CD14-positive monocyte (primary cell): ENCODE results near the gene SLC9A9. TPM values are rescaled to one million over a fixed set of nuclear protein-coding genes. Genes with fewer than 3 reads are reported as not detected.

Experiments used
- DNase-seq, 3 donors: peaks; one replicate each; pipeline ENCODE4 v3.0.0-alpha.2; 2011 to 2022
- H2AFZ ChIP-seq: 2 replicates; pipeline ENCODE4 v1.6.0; 2012; ENCODE audit warnings: mild to moderate bottlenecking, low read depth, low read length, inconsistent platforms; ENCODE audit not compliant: insufficient read depth, poor library complexity, severe bottlenecking
- H3K27ac ChIP-seq, 2 donors: 1 replicate in 1 of 2; 2 replicates in 1 of 2; pipeline ENCODE4 v1.5.1; 2012 to 2013; ENCODE audit warnings: low read length in 2 of 2, control low read depth in 1 of 2, inconsistent platforms in 1 of 2, low read depth in 1 of 2, mild to moderate bottlenecking in 1 of 2
- H3K27me3 ChIP-seq, 2 donors: one replicate each; pipeline versions ENCODE4 v1.6.0 to v1.6.1; 2011 to 2013; ENCODE audit warnings: low read length in 2 of 2; ENCODE audit not compliant: control insufficient read depth in 2 of 2, insufficient read depth in 2 of 2
- H3K36me3 ChIP-seq, 2 donors: replicated peaks in 1 of 2; 1 replicate in 1 of 2; 2 replicates in 1 of 2; pipeline versions ENCODE4 v1.5.1 to v1.6.1; 2012 to 2013; ENCODE audit warnings: low read length in 2 of 2, control low read depth in 1 of 2, inconsistent platforms in 1 of 2, mild to moderate bottlenecking in 1 of 2; ENCODE audit not compliant: insufficient read depth in 2 of 2, control insufficient read depth in 1 of 2
- H3K4me1 ChIP-seq, 2 donors: 1 replicate in 1 of 2; 2 replicates in 1 of 2; pipeline versions ENCODE4 v1.5.1 to v1.6.1; 2012 to 2013; ENCODE audit warnings: low read length in 2 of 2, control low read depth in 1 of 2, inconsistent platforms in 1 of 2, mild to moderate bottlenecking in 1 of 2, moderate library complexity in 1 of 2; ENCODE audit not compliant: insufficient read depth in 2 of 2, control insufficient read depth in 1 of 2
- H3K4me2 ChIP-seq: replicated peaks from 2 replicates; pipeline ENCODE3; 2012; ENCODE audit warnings: low read length, moderate library complexity, mild to moderate bottlenecking; ENCODE audit not compliant: poor library complexity, severe bottlenecking; ENCODE audit errors: extremely low read depth
- H3K4me3 ChIP-seq, 3 experiments: fragments of 200-600 bp in 1 of 3; sonication (generic) in 1 of 3; replicated peaks in 1 of 3; 1 replicate in 2 of 3; 2 replicates in 1 of 3; pipeline ENCODE4 v1.5.1; 2011 to 2013; ENCODE audit warnings: low read length in 3 of 3, mild to moderate bottlenecking in 3 of 3, control low read depth in 2 of 3, low read depth in 2 of 3, inconsistent platforms in 1 of 3, moderate library complexity in 1 of 3
- H3K79me2 ChIP-seq: 2 replicates; pipeline ENCODE4 v1.6.0; 2012; ENCODE audit warnings: mild to moderate bottlenecking, control low read depth, inconsistent platforms, low read length, moderate library complexity; ENCODE audit not compliant: insufficient read depth
- H3K9ac ChIP-seq: 2 replicates; pipeline ENCODE4 v1.6.0; 2017; ENCODE audit warnings: low read length, mild to moderate bottlenecking; ENCODE audit not compliant: insufficient read depth, poor library complexity, severe bottlenecking
- H3K9me3 ChIP-seq, 2 donors: replicated peaks in 1 of 2; 1 replicate in 1 of 2; 2 replicates in 1 of 2; pipeline versions ENCODE4 v1.5.1 to v1.6.1; 2012 to 2013; ENCODE audit warnings: low read length in 2 of 2, control low read depth in 1 of 2; ENCODE audit not compliant: control insufficient read depth in 1 of 2, insufficient read depth in 1 of 2
- H4K20me1 ChIP-seq: 2 replicates; pipeline ENCODE4 v1.6.0; 2012; ENCODE audit warnings: mild to moderate bottlenecking, low read length, control low read depth, moderate library complexity; ENCODE audit not compliant: insufficient read depth
- H3K27ac Mint-ChIP-seq, 7 donors: one replicate each; pipeline ENCODE4 v1.8.0; 2020; ENCODE audit warnings: mild to moderate bottlenecking in 7 of 7, mixed read lengths in 7 of 7, moderate library complexity in 6 of 7, inconsistent platforms in 2 of 7
- H3K27me3 Mint-ChIP-seq, 3 donors: one replicate each; pipeline ENCODE4 v1.8.0; 2021 to 2022; ENCODE audit warnings: low read depth in 3 of 3, mild to moderate bottlenecking in 3 of 3, mixed read lengths in 3 of 3, moderate library complexity in 3 of 3, inconsistent platforms in 1 of 3
- H3K36me3 Mint-ChIP-seq, 2 donors: one replicate each; pipeline ENCODE4 v1.8.0; 2020; ENCODE audit warnings: mixed read lengths in 2 of 2, inconsistent platforms in 1 of 2, mild to moderate bottlenecking in 1 of 2
- H3K4me1 Mint-ChIP-seq: one replicate; pipeline ENCODE4 v1.8.0; 2020; ENCODE audit warnings: mild to moderate bottlenecking, mixed read lengths
- H3K4me3 Mint-ChIP-seq, 2 donors: one replicate each; pipeline ENCODE4 v1.8.0; 2020; ENCODE audit warnings: mild to moderate bottlenecking in 2 of 2, mixed read lengths in 2 of 2, moderate library complexity in 1 of 2
- H3K9me3 Mint-ChIP-seq, 7 donors: one replicate each; pipeline ENCODE4 v1.8.0; 2020 to 2022; ENCODE audit warnings: mixed read lengths in 7 of 7, mild to moderate bottlenecking in 6 of 7, moderate library complexity in 6 of 7, inconsistent platforms in 2 of 7
- WGBS: methylation state at CpG from one replicate; pipeline ENCODE4 v1.1.5; 2013; ENCODE audit warnings: missing lambda C conversion rate; ENCODE audit not compliant: insufficient coverage; 5-methylcytosine and 5-hydroxymethylcytosine counted together
- intact Hi-C, 2 donors: fragments of 100-400 bp; cut with micrococcal nuclease; formaldehyde crosslinking; loops; one replicate each; pipeline versions ENCODE4 v1.15.0 to v1.15.1; 2023
- polyA plus RNA-seq, 3 donors: library from polyadenylated mRNA; depleted of rRNA in 1 of 3; unstranded in 2 of 3; stranded (reverse) in 1 of 3; fragments of 300-500 nt in 2 of 3; fragments of >200 nt in 1 of 3; fragmentation: Illumina TruSeq in 2 of 3; gene quantifications; 1 replicate in 2 of 3; 2 replicates in 1 of 3; pipeline ENCODE4 v1.2.3, GENCODE V29; 2012 to 2021
- TF ChIP-seq, protein P1 (sequence below): fragments of 200-600 bp; IDR thresholded peaks from one replicate; pipeline ENCODE4 v1.8.0; 2022; ENCODE audit warnings: antibody characterized with exemption, mild to moderate bottlenecking

The SLC9A9 gene
- polyA plus RNA-seq, 3 donors = 14.1 to 32.8 (median 27.0) TPM

DNA sequence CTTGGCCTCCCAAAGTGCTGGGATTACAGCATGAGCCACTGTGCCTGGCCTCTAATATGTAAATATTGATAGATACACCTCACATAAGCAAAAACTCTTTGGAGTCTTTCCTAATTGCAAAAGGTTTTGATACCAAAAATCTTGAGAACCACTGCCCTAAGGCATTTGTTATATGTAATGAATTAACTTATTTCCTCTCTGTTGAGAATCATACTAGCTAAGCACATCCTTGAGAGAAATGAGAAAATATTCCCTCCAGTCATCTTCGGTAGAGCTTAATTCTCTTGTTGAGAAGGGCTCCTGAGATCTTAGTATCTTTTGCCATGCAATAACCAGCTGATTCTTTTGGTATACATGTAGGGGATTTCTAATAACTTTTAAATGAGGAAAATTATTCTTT is 190.2 kb downstream of the SLC9A9 start:
- no peak overlapping the region for H3K4me2 ChIP-seq
- no peaks in the 10 kb centered on the region for H3K27me3 ChIP-seq
- no peaks in the 10 kb centered on the region for H3K4me1 ChIP-seq
- no peaks in the 10 kb centered on the region for H3K79me2 ChIP-seq
- H3K9me3 Mint-ChIP-seq = peaks cover 2 to 10% (median 7%) of the 10 kb centered on the region in 7 donors
- H3K27me3 Mint-ChIP-seq = no peaks in the 10 kb centered on the region
- no peak overlapping the region for H3K9ac ChIP-seq
- no peak overlapping the region for H3K27ac ChIP-seq
- no peaks in the 10 kb centered on the region for H4K20me1 ChIP-seq
- H3K9me3 ChIP-seq = peaks cover 5 to 7% of the 10 kb centered on the region in 2 donors
- H3K4me3 ChIP-seq = no peak overlapping the region
- H3K36me3 Mint-ChIP-seq = peaks cover 21 to 26% of the 10 kb centered on the region in 2 donors
- H3K4me3 Mint-ChIP-seq = no peak overlapping the region
- H3K27ac Mint-ChIP-seq = no peak overlapping the region
- peaks cover 0 to 4% of the 10 kb centered on the region in 2 donors for H3K36me3 ChIP-seq
- H3K4me1 Mint-ChIP-seq = no peaks in the 10 kb centered on the region
- TF ChIP-seq, protein P1, sequence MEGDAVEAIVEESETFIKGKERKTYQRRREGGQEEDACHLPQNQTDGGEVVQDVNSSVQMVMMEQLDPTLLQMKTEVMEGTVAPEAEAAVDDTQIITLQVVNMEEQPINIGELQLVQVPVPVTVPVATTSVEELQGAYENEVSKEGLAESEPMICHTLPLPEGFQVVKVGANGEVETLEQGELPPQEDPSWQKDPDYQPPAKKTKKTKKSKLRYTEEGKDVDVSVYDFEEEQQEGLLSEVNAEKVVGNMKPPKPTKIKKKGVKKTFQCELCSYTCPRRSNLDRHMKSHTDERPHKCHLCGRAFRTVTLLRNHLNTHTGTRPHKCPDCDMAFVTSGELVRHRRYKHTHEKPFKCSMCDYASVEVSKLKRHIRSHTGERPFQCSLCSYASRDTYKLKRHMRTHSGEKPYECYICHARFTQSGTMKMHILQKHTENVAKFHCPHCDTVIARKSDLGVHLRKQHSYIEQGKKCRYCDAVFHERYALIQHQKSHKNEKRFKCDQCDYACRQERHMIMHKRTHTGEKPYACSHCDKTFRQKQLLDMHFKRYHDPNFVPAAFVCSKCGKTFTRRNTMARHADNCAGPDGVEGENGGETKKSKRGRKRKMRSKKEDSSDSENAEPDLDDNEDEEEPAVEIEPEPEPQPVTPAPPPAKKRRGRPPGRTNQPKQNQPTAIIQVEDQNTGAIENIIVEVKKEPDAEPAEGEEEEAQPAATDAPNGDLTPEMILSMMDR = no peak
- no CpG with 5 or more reads among the region's 1 CpG for WGBS
- H2AFZ ChIP-seq = no peak overlapping the region
- intact Hi-C loops = no loop called here
- DNase-seq = no peak

DNA sequence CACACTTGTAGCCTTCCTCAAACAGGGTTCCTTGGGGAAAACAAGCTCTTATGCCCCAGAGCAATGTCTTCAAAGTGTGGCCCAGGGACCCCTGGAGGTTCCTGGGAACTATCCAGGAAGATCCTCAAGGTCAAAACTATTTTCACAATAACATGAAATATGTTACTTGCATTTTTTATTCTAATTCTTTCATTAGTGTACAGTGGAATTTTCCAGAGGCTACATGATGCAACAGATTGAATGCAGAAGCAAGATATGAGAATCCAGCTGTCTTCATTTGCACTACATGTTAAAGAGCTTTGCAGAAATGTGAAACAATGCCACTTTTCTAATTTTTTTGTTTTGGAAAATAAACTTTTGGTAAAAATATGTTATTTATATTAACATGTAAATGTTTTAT is 190.9 kb downstream of the SLC9A9 start:
- Mint-ChIP-seq H3K4me1 (no peaks in the 10 kb centered on the region), H3K27me3 (no peaks in the 10 kb centered on the region), H3K27ac (no peak overlapping the region), H3K4me3 (no peak overlapping the region), H3K36me3 (peaks cover 20 to 33% of the 10 kb centered on the region in 2 donors), H3K9me3 (peaks cover 0 to 10% (median 2%) of the 10 kb centered on the region in 7 donors)
- TF ChIP-seq, protein P1 = no peak
- H2AFZ ChIP-seq = no peak overlapping the region
- no peak overlapping the region for H3K27ac ChIP-seq
- H3K4me3 ChIP-seq = no peak overlapping the region
- DNase-seq = no peak
- H3K36me3 ChIP-seq = peaks cover 0 to 4% of the 10 kb centered on the region in 2 donors
- no peak overlapping the region for H3K9ac ChIP-seq
- no peak overlapping the region for H3K4me2 ChIP-seq
- no peaks in the 10 kb centered on the region for H3K79me2 ChIP-seq
- no peaks in the 10 kb centered on the region for H3K4me1 ChIP-seq
- H4K20me1 ChIP-seq = no peaks in the 10 kb centered on the region
- intact Hi-C loops = no loop called here
- no peaks in the 10 kb centered on the region for H3K27me3 ChIP-seq
- peaks cover 0 to 2% of the 10 kb centered on the region in 2 donors for H3K9me3 ChIP-seq
